Measurements from ENCODE around the gene SH3BP4. TPM values are rescaled to one million over a fixed set of nuclear protein-coding genes. Genes with fewer than 3 reads are reported as not detected.

SH3BP4 gene
- total RNA-seq, 1 donor from 2014 or later: 29.9 TPM

DNA sequence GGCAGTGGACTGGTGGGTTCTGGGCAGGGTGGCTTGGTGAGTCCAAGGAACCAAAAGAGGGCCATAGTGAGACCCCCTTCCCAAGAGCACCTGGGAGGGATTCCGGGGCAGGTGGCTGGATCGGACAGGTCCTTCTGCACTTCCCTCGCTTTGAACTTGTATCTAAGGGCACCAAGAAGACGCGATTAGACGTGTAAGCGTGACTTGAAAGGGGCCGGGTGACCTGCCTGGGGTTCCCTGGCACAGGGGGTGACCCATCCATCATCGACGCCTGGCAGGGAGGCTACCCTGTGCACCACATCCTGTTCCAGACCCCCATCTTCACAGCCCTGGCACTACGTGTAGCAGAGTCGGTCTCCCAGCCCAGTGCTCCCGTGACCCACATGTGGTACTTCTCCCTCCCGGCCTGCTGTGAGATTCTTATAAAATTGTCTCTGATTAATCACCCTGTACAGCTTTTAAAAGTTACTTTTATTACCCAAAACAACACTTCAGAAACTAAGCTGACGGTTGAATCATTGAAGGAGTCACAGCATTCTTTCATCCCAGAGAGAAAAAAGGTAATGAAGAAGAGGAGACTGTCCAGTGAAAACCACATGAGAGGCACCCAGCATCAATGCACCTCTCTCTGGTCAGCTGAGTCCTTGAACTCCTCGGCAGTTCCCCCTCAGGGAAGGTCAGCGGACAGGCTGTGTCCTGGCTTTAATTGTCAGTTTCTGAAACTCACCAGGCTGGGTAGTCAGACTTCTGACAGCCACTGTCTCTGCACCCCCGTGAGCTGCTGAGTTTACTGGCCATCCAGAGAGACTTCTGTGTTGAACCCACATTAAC, 13.0 kb downstream of the SH3BP4 start:
- DNase-seq (ENCODE audit: low spot score): no peak

DNA sequence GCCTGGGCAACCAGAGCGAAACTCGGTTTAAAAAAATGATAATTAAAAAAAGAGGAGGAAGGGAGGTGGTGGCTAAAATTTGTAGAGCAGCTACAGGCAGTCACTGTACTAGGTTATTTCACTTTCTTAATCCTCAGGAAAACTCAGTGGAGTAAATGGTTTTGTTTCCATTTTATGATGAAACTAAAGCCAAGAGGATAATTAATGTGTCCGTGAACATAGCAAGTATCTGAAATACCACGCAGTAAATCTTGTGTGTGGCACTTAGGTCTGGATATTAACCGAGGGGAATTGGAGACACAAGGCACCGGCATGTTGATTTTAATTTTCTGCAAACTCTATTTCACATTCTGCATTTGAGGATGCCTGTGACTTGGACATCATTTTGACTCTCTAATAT, 14.5 kb downstream of the SH3BP4 start:
- DNase-seq (ENCODE audit: low spot score): no peak

DNA sequence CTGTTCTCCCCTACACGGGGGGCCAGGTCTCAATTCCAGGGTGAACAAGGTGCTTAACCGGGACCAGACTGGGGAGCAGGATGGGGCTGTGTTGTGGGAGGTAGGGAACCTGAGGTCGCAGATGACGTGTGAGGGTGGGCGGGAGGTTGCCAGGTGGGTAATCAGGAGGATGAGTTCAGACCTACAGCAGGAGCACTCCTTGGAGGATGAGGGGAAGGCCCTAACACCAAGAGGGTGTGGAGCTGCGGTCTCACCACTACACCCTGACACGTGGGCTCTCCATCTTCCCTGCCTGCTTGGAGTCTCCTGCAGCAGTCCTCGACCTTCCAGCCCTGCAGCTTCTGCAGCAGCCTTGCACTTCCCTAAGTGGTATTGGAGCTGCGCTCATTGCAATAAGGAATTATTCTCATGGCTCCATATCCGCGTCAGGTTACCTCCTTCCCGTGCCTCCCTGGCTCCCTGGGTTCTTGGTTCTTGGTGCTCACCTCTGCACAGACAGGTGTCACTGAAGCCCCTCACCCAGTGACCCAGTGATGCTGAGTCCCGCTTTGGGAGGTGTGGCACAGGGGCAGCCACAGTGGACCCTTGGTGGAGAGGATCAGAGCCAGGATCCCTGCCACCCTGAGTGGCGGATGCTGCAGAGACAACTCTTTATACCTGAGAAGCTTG, 15.5 kb downstream of the SH3BP4 start:
- no peak for DNase-seq (ENCODE audit: low spot score)

DNA sequence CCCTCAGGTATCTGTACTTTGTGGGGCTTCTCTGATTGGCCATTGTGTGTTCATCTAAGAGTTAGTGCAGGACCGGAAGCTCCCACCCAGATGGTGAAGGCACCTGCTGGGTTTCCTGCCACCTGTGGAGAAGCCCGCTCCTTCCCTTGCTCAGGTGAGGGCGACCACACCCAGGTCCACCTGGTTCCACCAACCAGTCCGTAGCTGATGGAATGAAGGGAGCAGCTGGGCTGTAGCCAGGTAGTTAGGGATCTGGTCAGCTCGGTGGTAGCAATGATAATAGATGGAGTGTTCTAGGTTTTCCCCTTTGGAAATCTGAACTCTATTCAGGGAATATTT, 16.0 kb downstream of the SH3BP4 start:
- no peak for DNase-seq (ENCODE audit: low spot score)

DNA sequence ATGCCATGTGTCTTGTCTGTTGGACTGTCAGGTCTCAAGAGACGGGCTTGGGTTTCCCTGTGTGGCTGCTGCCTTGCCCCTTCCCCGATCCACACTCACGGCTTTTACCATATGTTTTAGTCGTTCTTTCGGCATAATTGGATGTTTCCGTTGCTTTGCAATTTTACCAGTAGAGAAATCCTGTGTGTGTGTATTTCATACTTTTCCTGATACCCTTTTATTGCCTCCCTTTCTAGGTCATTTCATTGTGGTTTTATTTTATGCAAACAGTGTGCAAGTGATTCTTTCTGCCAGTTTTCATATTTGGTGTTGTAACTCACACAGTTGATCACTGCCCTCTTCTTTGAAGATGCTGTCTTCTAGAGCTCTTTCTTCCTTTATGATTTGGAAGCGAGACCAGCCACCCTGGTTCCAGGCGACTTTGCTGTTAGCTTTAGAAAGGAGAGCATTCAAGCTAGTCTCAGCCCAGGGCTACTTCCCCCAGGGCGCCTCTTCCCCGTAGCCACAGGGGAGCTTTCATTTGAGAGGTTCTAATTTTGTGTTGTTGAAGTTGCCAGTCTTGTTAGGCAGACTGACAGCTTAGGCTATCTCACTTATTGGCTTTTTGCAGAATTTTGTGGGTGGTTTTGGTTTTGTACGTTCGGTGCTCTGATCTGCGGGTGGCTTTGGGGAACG, 17.0 kb downstream of the SH3BP4 start:
- no peak for DNase-seq (ENCODE audit: low spot score)

DNA sequence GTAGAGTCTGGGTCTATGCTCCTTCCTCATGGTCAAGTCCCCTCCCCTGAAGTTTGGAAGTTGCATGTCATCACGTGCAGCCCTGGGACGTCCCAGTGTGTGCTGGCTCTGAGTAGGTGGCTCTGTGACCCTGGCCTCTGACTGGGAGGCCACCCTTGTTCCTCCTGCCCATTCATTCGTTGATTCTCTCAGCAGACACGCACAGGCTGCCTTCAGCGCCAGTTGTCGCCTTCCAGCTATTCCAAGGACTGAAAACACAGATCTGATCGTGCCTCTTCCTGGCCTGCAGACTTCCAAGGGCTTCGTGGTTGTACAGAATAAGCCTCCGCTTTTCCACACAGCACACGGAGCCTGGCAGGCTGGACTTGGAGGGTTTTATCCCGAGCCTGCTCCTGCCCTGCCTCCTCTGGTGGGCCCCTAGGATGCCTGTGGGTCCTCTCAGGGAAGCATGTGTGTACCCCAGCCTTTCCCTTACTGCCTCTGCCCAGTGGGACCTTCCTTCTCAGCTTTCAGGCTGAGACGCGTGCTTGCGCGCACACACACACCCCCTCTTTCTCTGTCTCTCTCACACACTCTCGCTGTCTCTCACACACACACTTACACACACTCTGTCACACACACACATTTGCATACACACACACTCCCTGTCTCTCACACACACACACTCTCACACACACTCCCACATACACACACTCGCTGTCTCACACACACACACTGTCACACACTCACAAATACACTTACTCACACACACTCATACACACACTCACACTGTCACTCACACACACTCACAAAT, 17.7 kb downstream of the SH3BP4 start:
- no peak for DNase-seq (ENCODE audit: low spot score)

DNA sequence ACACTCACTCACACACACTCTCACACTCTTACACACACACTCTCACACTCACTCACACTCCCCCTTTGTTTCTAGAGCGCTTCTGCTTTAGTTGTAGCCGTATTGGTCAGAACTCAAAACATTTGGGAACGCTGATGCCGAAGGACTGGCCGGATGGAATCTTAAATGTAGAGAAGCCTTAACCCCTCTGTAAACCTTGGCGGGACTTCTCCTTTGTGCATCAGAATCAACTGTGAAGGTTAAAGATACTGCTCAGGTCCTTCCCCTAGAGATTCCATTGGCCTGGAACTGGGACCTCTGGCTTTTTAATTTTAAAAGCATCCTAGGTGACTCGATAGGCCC, 18.3 kb downstream of the SH3BP4 start:
- no peak for DNase-seq (ENCODE audit: low spot score)

DNA sequence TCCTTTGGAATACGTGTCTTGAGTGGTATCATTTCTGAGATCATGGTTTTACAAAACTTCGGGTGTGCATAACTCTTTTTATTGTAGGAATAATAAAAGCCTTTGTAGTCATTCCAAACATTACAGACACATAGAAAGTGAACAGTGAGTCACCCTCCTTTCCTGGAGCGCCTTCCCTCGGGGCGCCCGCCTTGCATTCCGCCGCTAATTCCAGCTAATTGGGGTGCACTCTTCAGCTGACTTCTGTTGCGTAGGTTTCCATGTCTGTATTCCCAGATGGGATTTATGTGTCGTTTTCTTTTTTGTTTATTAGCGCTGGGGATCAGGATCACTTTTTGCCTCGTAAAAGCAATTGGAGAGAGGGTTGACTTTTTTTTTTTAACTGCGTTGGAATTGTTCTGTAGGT, 18.7 kb downstream of the SH3BP4 start:
- DNase-seq (ENCODE audit: low spot score): no peak

DNA sequence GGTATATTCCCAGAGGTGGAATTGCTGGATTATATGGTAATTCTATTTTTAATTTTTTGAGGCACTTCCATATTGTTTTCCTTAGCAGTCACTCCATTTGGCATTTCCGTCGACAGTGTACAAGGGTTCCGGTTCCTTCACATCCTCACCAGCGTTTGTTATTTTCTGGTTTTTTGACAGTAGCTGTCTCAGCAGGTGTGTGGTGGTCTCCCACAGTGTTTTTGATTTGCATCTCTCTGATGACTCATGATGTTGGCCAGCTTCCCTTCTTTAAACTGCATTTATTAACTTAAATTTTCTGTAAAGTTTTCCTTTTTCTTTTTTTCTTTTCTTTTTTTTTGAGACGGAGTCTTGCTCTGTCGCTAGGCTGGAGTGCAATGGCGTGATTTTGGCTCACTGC, 19.7 kb downstream of the SH3BP4 start:
- no peak for DNase-seq (ENCODE audit: low spot score)

DNA sequence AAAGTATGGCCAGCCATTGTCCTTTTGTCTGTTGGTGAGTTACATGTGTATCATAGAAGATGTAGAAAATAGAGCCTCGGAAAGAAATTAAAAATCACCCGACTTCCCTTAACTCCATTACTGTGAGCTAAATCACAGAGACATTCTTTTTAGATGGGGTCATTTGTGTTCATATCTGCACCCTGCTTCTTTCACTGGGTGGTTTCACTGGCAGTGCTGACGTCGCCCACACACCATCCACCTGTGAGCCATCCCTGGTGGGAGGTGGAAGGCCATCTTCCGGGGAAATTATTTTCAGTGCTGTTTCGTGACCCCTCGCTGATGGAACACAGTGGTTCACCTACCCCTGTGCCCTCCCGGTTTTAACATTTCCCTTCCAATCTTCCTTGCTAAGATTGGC, 21.2 kb downstream of the SH3BP4 start:
- DNase-seq (ENCODE audit: low spot score): no peak

DNA sequence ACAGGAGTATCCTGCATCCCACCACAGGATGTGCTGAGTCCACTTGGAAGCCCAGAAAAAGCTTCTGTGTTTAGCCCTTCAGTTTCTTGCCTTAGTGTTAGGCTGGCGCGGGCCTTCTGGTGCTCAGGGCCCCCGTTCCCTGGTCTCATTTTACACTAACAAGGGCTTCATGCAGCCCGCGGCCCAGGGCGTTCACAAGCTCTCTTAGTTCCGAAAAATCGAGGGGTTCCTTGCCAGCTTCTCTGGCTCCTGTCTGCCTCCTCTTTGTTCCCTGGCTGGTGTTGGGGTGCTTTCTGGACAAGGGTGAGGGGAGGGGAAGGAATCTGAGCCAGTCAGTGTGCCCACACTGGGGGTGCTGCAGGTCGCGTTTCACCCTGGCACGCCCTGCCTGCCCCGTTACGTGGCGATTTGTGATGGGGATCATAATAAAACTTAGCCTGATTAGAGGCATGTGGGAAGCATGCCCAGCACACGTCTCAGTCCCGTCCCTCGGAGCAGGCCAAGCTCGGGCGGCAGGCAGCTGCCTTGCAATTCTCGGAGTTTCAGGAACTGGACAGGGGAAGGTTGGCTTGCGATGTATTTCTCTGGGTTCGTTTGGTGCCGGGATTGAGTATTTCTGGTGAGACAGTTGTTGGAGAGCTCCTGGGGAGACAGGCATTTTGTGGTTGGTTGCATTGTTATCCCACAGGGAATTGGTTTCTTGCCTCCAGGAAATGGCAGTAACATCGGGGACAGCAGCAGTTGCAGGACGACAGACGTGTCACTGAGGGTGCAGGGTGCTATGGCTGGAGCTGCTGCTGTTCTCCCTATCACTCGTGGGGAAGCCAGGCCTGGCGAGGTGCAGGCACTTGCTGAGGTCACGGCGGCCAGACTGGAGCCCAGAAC, 22.9 kb downstream of the SH3BP4 start:
- DNase-seq (ENCODE audit: low spot score): no peak

DNA sequence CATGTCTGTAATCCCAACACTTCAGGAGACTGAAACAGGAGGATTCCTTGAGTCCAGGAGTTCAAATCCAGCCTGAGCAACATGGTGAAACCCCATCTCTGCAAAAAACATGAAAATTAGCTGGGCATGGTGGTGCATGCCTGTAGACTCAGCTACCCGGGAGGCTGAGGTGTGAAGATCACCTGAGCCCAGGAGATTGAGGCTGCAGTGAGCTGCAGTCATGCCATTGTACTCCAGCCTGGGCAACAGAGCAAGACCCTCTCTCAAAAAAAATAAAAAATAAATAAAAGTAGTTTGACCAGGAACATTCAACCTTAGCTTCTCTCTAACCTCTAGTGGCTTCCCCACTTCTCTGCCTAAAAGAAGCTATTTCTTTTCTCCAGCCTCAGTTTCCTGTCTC, 23.8 kb downstream of the SH3BP4 start:
- DNase-seq (ENCODE audit: low spot score): no peak

DNA sequence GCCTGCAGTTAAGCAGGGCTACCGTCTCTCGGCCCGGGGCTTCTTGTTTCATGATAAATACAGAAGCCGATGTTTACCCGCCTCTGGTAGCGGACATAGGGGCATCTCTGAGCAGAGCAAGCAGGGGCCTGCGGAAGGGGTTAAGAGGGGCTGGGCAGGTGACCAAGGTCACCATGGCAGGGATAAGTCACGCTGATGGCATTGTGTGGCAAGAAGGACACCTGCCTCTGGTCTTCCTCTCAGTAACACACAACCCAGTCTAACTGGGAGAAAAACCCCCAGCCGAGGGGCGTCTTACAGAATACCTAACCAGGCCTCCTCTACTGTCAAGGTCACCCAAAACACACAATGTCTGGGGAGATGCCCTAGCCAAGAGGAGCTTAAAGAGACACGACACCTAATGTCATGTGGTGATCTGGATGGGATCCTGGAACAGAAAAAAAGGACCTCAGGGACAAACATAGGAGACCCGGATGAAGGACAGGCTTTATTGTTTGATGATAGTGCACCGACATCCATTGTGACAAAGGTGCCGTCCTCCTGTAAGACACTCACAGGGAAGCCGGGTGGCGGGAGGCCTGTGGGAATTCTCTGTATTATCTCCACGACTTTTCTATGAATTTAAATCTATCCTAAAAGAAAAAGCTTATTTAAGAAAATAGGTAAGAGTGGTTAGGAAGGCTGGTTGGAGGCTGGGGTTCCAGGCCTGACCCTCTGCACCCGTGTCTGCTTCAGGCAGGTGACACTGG, 24.8 kb downstream of the SH3BP4 start:
- no peak for DNase-seq (ENCODE audit: low spot score)

DNA sequence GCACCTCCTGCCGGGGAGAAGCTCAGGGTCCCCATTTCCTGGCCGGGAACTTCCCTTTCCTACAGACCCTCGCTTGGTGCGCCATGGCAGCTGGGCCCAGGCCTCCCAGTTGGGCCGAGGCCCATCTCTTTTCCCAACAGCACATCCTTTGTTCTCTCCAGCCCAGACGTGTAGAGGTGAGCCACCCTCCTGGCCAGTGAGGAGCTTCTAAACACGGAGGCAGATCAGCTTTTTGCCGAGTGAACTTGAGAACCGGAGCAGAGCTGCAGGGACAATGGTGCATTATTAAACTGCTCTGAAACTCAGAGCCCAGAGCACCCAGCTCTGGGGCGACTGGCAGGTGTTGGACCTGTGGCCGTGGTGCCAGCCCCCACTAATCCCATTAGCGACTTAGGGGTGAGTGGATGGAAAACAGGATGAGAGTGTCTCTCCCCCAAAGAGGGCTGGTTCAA, 25.4 kb downstream of the SH3BP4 start:
- DNase-seq (ENCODE audit: low spot score): no peak

DNA sequence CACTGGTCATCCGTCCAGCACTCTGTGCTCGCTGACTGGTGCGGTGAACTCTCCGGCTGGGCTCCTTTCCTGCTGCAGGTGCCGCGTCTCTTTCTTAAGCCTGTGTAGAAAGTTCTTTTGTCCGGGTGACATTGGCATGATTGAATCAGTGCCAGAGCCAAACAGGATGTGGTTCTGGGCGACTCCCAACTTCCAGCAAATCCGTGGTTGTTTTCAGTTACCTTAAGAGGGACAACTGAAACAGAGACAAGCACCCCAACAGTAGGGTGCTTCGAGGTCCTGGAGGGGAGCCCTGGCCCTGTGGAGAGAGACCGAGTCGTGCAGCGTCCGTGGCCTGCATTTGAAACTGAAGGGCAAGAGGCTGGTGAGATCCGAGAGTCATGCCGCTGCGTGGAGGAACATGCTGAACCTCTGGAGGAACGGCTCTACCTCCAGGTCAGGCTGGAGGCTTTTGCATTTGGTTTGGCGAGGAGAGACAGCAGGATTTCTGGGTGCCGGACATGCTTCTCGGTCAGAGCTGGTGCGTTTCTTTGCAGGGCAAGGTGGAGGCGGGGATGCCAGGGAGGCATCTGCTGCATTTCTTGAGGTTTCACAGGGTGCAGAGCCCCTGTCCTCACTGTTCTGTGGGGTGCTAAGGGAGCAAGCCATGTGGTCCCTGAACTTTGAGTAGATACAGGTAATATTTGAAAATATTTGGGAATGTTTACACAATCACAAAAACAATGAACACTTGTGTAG, 26.8 kb downstream of the SH3BP4 start:
- DNase-seq (ENCODE audit: low spot score): no peak

DNA sequence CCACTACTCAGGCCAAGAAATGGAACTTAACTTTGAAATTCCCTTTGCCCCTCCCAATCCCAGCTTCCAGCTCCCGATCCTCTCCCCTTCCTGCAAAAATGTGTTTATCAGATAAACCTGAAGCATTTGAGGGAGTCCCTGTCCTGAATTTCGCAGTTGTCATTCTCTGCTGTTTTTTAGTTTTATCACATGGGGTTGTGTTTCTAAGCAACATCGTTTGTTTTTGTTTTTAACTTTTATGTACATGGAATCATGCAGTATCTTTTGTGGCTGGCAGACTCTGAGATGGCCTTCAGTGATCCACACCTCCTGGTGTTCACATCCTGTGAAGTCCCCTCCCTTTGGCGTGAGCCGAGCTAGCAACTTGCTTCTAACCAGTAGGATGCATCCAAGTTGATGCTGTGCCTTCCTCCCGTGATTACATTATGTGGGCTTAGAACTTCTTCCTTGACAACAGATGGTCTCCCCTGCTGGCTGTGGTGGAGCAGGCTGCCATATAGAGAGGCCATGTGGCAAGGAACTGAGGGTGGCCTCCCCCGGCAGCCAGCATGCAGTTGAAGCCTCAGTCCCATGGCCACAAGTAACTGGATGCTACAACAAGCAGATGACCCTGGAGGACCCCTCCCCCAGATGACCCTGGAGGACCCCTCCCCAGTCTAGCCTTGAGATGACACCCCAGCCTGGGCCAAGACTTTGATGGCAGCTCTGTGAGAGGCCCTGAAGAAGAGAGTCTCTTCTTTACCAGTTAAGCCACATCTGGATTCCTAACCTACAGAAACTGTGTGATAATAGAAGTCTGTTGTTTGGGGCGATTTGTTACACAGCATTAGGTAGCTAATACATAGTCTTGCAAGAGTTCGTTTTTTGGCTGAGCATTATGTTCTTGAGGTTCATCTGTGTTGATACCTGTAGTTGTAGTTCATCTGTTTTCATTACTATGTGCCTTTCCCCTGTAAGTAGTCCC, 27.7 kb downstream of the SH3BP4 start:
- DNase-seq (ENCODE audit: low spot score): no peak

DNA sequence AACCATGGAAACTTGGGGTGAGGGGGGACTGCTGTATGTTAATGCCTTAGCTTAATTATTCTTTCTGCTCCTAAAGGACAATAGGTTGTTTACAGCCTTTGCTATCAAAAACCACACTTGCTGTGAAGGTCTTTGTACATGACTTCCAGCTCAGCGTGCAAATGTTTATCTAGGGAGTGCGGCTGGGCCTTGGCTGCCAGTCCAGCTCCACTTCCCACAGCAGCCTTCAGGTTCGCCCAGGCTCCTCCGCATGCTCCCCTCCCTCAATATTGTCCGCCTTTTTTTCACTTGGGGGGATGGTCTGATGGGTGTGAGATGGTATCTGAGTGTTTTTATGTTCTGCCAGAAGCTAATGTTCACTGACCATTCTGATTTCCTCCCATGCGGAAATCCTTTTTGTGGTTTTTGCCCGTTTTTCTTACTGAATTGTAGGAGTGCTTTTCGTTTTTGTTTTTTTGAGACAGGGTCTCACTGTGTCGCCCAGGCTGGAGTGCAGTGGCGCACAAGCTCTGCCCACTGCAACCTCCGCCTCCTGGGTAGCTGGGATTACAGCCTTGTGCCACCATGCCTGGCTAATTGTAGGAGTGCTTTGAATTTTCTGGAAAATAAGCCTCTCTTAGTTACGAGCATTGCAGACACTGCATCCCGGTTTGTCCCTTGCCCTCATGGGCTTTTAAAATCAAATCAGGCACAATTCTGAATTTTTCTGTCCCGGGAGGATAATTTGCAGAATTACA, 28.8 kb downstream of the SH3BP4 start:
- no peak for DNase-seq (ENCODE audit: low spot score)
